ENCODE data around the gene F11R.

GRCh38 chr1:161021970-161022353 lies 1.0 kb upstream of the F11R start:
- TF ChIP-seq CTCF (conservative IDR thresholded peaks at IDR 0.05 in 1 of 2, IDR thresholded peaks at IDR 0.05 in 1 of 2; ENCODE audit: low read depth in 1 of 2, low read length in 2 of 2) (no peak), EZH2 (IDR thresholded peaks at IDR 0.05; ENCODE audit: low read length, missing control alignments) (no peak)

Measured in fibroblast of lung (primary cell).